BE2C (cell line): Measurements from ENCODE around the gene NPFFR1.

ENCODE experiments used
- DNase-seq: peaks from one replicate; pipeline ENCODE4 v3.0.0-alpha.2; 2020
- H3K27me3 ChIP-seq: fragments of 250-450 bp; sonication (Bioruptor Pico); 2 replicates; pipeline ENCODE4 v1.5.1; 2020; ENCODE audit warnings: mild to moderate bottlenecking
- H3K36me3 ChIP-seq: fragments of 250-450 bp; sonication (Bioruptor Pico); 2 replicates; pipeline ENCODE4 v1.5.1; 2020; ENCODE audit warnings: mild to moderate bottlenecking
- H3K4me1 ChIP-seq: fragments of 250-450 bp; sonication (Bioruptor Pico); 2 replicates; pipeline ENCODE4 v1.5.1; 2020
- H3K4me3 ChIP-seq: 2 replicates; pipeline ENCODE4 v1.5.1; 2011; ENCODE audit warnings: low read depth, low read length
- H3K9me3 ChIP-seq: fragments of 250-450 bp; sonication (Bioruptor Pico); 2 replicates; pipeline ENCODE4 v1.5.1; 2020
- CTCF ChIP-seq: IDR thresholded peaks from 2 replicates; pipeline ENCODE4 v1.5.1; 2012; ENCODE audit warnings: mild to moderate bottlenecking, low read depth, low read length

The NPFFR1 gene

GRCh38 chr10:70222340-70222794 is 61.4 kb downstream of the NPFFR1 start:
- Histone ChIP-seq H3K27me3 (no peaks in the 10 kb centered on the region), H3K4me1 (peaks cover 2% of the 10 kb centered on the region; the same call in 1 of the 2 replicates), H3K9me3 (no peaks in the 10 kb centered on the region), H3K4me3 (no peak overlapping the region), H3K36me3 (peaks cover 41% of the 10 kb centered on the region)
- no peak for DNase-seq
- TF ChIP-seq CTCF = no peak

- Histone ChIP-seq H3K36me3 (peaks cover 42% of the 10 kb centered on the region), H3K4me3 (no peak overlapping the region)
Measured at GRCh38 chr10:70221030-70221429, 62.8 kb downstream of the NPFFR1 start.

GRCh38 chr10:70212879-70213278 is 70.9 kb downstream of the NPFFR1 start:
- no peak overlapping the region for H3K4me3 ChIP-seq
- H3K36me3 ChIP-seq = peaks cover 89% of the 10 kb centered on the region
- H3K27me3 ChIP-seq = no peaks in the 10 kb centered on the region
- no peak for TF ChIP-seq CTCF
- no peaks in the 10 kb centered on the region for H3K4me1 ChIP-seq
- no peaks in the 10 kb centered on the region for H3K9me3 ChIP-seq
- DNase-seq = no peak

More at GRCh38 chr10:70221030-70221429, 62.8 kb downstream of the NPFFR1 start:
- no peaks in the 10 kb centered on the region for H3K9me3 ChIP-seq
- no peak for DNase-seq
- peaks cover 2% of the 10 kb centered on the region; the same call in 1 of the 2 replicates for H3K4me1 ChIP-seq
- no peaks in the 10 kb centered on the region for H3K27me3 ChIP-seq
- no peak for TF ChIP-seq CTCF

- Histone ChIP-seq H3K4me1 (no peaks in the 10 kb centered on the region), H3K4me3 (no peak overlapping the region), H3K9me3 (no peaks in the 10 kb centered on the region), H3K36me3 (peaks cover 89% of the 10 kb centered on the region), H3K27me3 (no peaks in the 10 kb centered on the region)
- no peak for TF ChIP-seq CTCF
- DNase-seq = no peak
Measured at GRCh38 chr10:70212277-70212676, 71.5 kb downstream of the NPFFR1 start.

- Histone ChIP-seq H3K4me1 (no peaks in the 10 kb centered on the region), H3K4me3 (no peak overlapping the region), H3K9me3 (no peaks in the 10 kb centered on the region), H3K27me3 (no peaks in the 10 kb centered on the region), H3K36me3 (peaks cover 84% of the 10 kb centered on the region)
- TF ChIP-seq CTCF = no peak
- DNase-seq = no peak
Measured at GRCh38 chr10:70206762-70207161, 77.0 kb downstream of the NPFFR1 start.

- Histone ChIP-seq H3K36me3 (peaks cover 83% of the 10 kb centered on the region), H3K27me3 (no peaks in the 10 kb centered on the region), H3K9me3 (no peaks in the 10 kb centered on the region), H3K4me1 (no peaks in the 10 kb centered on the region), H3K4me3 (no peak overlapping the region)
- TF ChIP-seq CTCF = no peak
- DNase-seq = no peak
Measured at GRCh38 chr10:70201105-70201504, 82.7 kb downstream of the NPFFR1 start.
